Stimulated activated CD8-positive, alpha-beta memory T cell treated with anti-CD3 and anti-CD28 coated beads, Interleukin-12 subunit alpha, Interleukin-12 subunit beta, amount 100 ng/mL, for 4 hours (primary cell): ENCODE results near the gene NLRP12.
"Not testable (repeated sequence)": the region's sequence is repeated elsewhere in the genome, so short reads cannot be mapped to it uniquely, and the experiment has no call there.

ENCODE experiments used
- DNase-seq: peaks from one replicate; pipeline ENCODE4 v3.0.0-alpha.2; 2020; ENCODE audit warnings: low read depth

Gene NLRP12

GRCh38 chr19:53780506-53780905, 43.6 kb downstream of the NLRP12 start:
- no peak for DNase-seq

DNA sequence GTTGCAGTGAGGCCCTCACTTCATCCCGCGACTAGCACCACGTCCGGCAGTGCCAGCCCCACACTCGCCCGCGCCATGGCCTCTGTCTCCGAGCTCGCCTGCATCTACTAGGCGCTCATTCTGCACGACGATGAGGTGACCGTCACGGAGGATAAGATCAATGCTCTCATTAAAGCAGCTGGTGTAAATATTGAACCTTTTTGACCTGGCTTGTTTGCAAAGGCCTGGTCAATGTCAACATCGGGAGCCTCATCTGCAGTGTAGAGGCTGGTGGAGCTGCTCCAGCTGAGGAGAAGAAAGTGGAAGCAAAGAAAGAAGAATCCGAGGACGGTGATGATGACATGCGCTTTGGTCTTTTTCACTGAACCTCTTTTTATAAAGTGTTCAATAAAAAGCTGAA, 48.6 kb downstream of the NLRP12 start:
- no peak for DNase-seq

GRCh38 chr19:53774491-53774890, 49.6 kb downstream of the NLRP12 start:
- DNase-seq: not testable (repeated sequence)

DNA sequence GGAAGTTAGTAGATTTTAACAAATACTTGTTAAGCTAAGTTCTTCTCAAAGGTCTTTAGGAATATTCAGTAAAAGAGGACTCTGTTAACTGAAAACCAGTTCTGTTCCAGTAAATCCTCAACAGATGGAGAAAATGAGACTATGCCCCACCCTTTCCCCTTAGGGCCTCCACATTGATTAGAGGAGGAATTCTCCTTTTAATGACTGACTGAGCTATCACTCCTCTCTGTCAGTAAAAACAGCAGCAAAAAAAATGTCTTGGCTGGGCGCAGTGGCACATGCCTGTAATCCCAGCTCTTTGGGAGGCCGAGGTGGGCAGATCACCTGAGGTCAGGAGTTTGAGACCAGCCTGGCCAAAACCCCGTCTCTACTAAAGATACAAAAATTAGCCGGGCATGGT, 50.1 kb downstream of the NLRP12 start:
- no peak for DNase-seq

GRCh38 chr19:53772943-53773342, 51.2 kb downstream of the NLRP12 start:
- DNase-seq: no peak

DNA sequence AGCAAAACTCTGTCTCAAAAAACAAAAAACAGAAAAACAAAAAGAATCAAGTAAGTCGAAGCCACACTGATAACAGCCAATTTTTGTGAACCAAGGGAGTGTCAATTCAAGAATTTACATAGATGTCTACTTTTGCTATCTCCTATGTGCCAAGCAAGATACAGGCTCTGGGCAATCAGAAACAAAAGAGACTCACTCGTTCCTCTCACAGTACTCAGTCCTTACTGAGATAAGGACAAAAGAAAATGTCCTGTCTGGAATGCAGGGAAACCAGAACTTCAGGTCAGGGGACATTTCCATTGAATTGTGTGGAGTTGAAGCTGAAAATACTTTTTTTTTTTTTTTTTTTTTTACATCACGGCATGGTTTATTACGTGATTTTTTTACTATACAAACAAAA, 53.0 kb downstream of the NLRP12 start:
- DNase-seq: no peak

- not testable (repeated sequence) for DNase-seq
These were observed 54.3 kb downstream of the NLRP12 start for GRCh38 chr19:53769696-53770309.

GRCh38 chr19:53768401-53768800, 55.7 kb downstream of the NLRP12 start:
- DNase-seq: no peak

DNA sequence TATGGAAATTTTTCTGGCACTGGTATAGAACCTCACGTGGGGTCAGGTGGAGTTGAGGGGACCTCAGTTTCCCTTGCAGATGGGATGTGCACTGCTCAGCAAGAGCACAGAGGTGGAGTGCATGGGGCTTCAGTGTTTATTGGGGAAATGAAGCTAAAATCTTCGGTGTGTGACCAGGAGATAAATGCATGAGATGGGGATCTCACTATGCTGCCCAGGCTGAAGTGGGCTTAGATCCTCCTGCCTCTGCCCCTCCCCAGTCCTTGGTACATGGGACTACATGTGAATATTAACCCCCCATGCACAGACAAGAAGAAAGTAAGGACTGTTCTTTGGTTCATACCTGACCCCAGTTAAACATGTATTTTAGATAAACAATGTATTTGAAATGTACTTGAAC, 65.1 kb downstream of the NLRP12 start:
- not testable (repeated sequence) for DNase-seq
